ENCODE results near the gene CLNK. TPM values are rescaled to one million over a fixed set of nuclear protein-coding genes. Genes with fewer than 3 reads are reported as not detected.

Gene CLNK
- polyA plus RNA-seq, 3 donors, result not detected

DNA sequence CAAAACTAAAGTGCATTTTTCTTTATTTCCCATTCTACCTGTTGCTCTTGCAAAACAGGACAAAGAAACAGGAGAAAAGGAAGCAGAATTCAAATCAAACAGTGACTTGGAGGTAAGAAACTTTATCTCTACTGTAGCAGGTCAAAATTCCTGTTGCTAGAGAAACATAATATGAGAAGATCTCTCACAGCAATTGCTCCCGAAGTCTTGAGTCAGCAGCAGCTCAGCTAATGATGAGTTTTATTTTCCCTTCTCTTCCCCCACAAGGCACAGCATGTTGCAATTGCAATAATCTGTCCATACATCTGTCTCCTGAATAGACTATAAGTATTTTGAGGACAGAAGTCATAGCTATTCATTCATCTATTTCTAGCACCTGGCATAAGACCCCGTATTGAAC lies 112.7 kb downstream of the CLNK start:
- TF ChIP-seq CTCF (IDR thresholded peaks at IDR 0.05), result no peak

DNA sequence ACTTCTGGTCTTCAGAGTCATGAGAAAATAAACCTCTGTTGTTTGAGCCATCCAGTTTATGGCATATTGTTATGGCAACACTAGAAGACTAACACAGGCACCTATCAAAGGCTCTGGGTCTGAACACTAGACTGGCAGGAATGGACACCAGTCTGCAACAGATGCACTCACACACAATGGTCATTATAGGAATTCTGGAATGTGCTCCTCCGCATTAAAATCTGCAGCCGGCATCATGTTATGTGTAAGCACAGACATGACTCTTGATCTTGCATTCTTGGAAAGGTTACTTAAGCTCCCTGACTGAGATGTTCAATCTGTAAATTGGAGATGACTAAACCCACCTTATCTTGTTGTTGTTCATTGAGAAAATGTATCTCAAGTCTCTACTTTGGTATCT lies 115.1 kb downstream of the CLNK start:
- H3K27ac ChIP-seq (ENCODE audit: low read depth in 1 of 2, low read length in 2 of 2), result no peak overlapping the region
- no peak overlapping the region for H3K4me3 ChIP-seq (replicated peaks in 1 of 3; ENCODE audit: low read depth in 2 of 3, low read length in 3 of 3)
- WGBS (ENCODE audit: insufficient coverage), result 100% methylated on average over 2 of the region's 2 CpGs
- H3K4me1 ChIP-seq (ENCODE audit: control insufficient read depth in 1 of 2, insufficient read depth in 2 of 2, low read length in 2 of 2), result no peaks in the 10 kb centered on the region
- intact Hi-C loops (cut with micrococcal nuclease), result no loop called here
- no peak overlapping the region for H2AFZ ChIP-seq (ENCODE audit: insufficient read depth, low read depth, low read length, poor library complexity, severe bottlenecking)
- Mint-ChIP-seq H3K27me3 (ENCODE audit: low read depth in 3 of 3) (peaks cover 0 to 1% (median 0%) of the 10 kb centered on the region in 3 donors), H3K27ac (no peak overlapping the region), H3K36me3 (no peaks in the 10 kb centered on the region), H3K4me1 (peaks cover 3% of the 10 kb centered on the region), H3K4me3 (no peak overlapping the region), H3K9me3 (peaks cover 0 to 5% (median 2%) of the 10 kb centered on the region in 7 donors)
- no peaks in the 10 kb centered on the region for H3K36me3 ChIP-seq (replicated peaks in 1 of 2; ENCODE audit: control insufficient read depth in 1 of 2, insufficient read depth in 2 of 2, low read length in 2 of 2)
- no peaks in the 10 kb centered on the region for H3K79me2 ChIP-seq (ENCODE audit: insufficient read depth, low read length)
- DNase-seq, result no peak
- H3K9ac ChIP-seq (ENCODE audit: insufficient read depth, low read length, poor library complexity, severe bottlenecking), result no peak overlapping the region
- H3K9me3 ChIP-seq (replicated peaks in 1 of 2; ENCODE audit: control insufficient read depth in 1 of 2, insufficient read depth in 1 of 2, low read length in 2 of 2), result peaks cover 0 to 3% of the 10 kb centered on the region in 2 donors
- H3K27me3 ChIP-seq (ENCODE audit: control insufficient read depth in 2 of 2, insufficient read depth in 2 of 2, low read length in 2 of 2), result no peaks in the 10 kb centered on the region
- H3K4me2 ChIP-seq (replicated peaks; ENCODE audit: extremely low read depth, low read length, poor library complexity, severe bottlenecking), result no peak overlapping the region
- H4K20me1 ChIP-seq (ENCODE audit: insufficient read depth, low read length), result no peaks in the 10 kb centered on the region
- TF ChIP-seq CTCF (IDR thresholded peaks at IDR 0.05), result no peak

More for the DNA sequence above, 112.7 kb downstream of the CLNK start:
- Histone ChIP-seq H3K4me3 (replicated peaks in 1 of 3; ENCODE audit: low read depth in 2 of 3, low read length in 3 of 3) (no peak overlapping the region), H4K20me1 (ENCODE audit: insufficient read depth, low read length) (no peaks in the 10 kb centered on the region), H3K27ac (ENCODE audit: low read depth in 1 of 2, low read length in 2 of 2) (no peak overlapping the region), H2AFZ (ENCODE audit: insufficient read depth, low read depth, low read length, poor library complexity, severe bottlenecking) (no peak overlapping the region), H3K4me2 (replicated peaks; ENCODE audit: extremely low read depth, low read length, poor library complexity, severe bottlenecking) (no peak overlapping the region), H3K9ac (ENCODE audit: insufficient read depth, low read length, poor library complexity, severe bottlenecking) (no peak overlapping the region), H3K4me1 (ENCODE audit: control insufficient read depth in 1 of 2, insufficient read depth in 2 of 2, low read length in 2 of 2) (peaks cover 0 to 2% of the 10 kb centered on the region in 2 donors), H3K36me3 (replicated peaks in 1 of 2; ENCODE audit: control insufficient read depth in 1 of 2, insufficient read depth in 2 of 2, low read length in 2 of 2) (no peaks in the 10 kb centered on the region), H3K79me2 (ENCODE audit: insufficient read depth, low read length) (no peaks in the 10 kb centered on the region), H3K9me3 (replicated peaks in 1 of 2; ENCODE audit: control insufficient read depth in 1 of 2, insufficient read depth in 1 of 2, low read length in 2 of 2) (peaks cover 0 to 3% of the 10 kb centered on the region in 2 donors), H3K27me3 (ENCODE audit: control insufficient read depth in 2 of 2, insufficient read depth in 2 of 2, low read length in 2 of 2) (no peaks in the 10 kb centered on the region)
- intact Hi-C loops (cut with micrococcal nuclease), result no loop called here
- WGBS (ENCODE audit: insufficient coverage), result no CpG with 5 or more reads among the region's 2 CpGs
- peaks cover 0 to 1% (median 1%) of the 10 kb centered on the region in 3 donors for H3K27me3 Mint-ChIP-seq (ENCODE audit: low read depth in 3 of 3)
- peaks cover 5% of the 10 kb centered on the region for H3K4me1 Mint-ChIP-seq
- H3K9me3 Mint-ChIP-seq, result peaks cover 0 to 7% (median 2%) of the 10 kb centered on the region in 7 donors
- no peak overlapping the region for H3K27ac Mint-ChIP-seq
- DNase-seq, result no peak
- no peaks in the 10 kb centered on the region for H3K36me3 Mint-ChIP-seq
- no peak overlapping the region for H3K4me3 Mint-ChIP-seq
